GM18907 (cell line): ENCODE measurements around the gene BRSK1.
A peak's percentile ranks its signal among the peaks of the same experiment; 100 is the strongest.

Experiments used
- ATAC-seq: cut with Tn5 transposase; IDR thresholded peaks from one replicate; pipeline ENCODE4 v1.9.1; 2021; ENCODE audit warnings: mild to moderate bottlenecking, moderate library complexity; ENCODE audit not compliant: unreplicated experiment

The BRSK1 gene

GRCh38 chr19:55273978-55274707 is 9.7 kb upstream of the BRSK1 start:
- no peak for ATAC-seq

GRCh38 chr19:55275851-55276719 is 7.7 kb upstream of the BRSK1 start:
- peak; percentile 54 for ATAC-seq

- peak; percentile 15 for ATAC-seq
Observed at GRCh38 chr19:55276720-55277430, 6.9 kb upstream of the BRSK1 start.

- no peak for ATAC-seq
Observed at GRCh38 chr19:55277494-55277893, 6.3 kb upstream of the BRSK1 start.

GRCh38 chr19:55278391-55279135 is 5.2 kb upstream of the BRSK1 start:
- ATAC-seq, result no peak

- no peak for ATAC-seq
Observed at GRCh38 chr19:55279340-55279739, 4.5 kb upstream of the BRSK1 start.

- ATAC-seq, result peak; percentile 70
Observed at GRCh38 chr19:55279770-55280643, 3.8 kb upstream of the BRSK1 start, which contains the start of gene HSPBP1. Gene HSPBP1, minus strand, starts transcription at chr19:55280110. Its CDS starts 502 bp downstream, at chr19:55279608.

GRCh38 chr19:55284405-55285058 is 735 bp downstream of the BRSK1 start:
- ATAC-seq, result no peak

- ATAC-seq, result no peak
Observed at GRCh38 chr19:55285229-55285890, 1.6 kb downstream of the BRSK1 start.

- no peak for ATAC-seq
Observed at GRCh38 chr19:55287361-55288079, 3.7 kb downstream of the BRSK1 start.

GRCh38 chr19:55289117-55289796 is 5.5 kb downstream of the BRSK1 start:
- ATAC-seq, result no peak

- ATAC-seq, result no peak
Observed at GRCh38 chr19:55297267-55297666, 13.5 kb downstream of the BRSK1 start.

GRCh38 chr19:55299991-55300390 is 16.2 kb downstream of the BRSK1 start:
- no peak for ATAC-seq

- no peak for ATAC-seq
Observed at GRCh38 chr19:55300886-55301458, 17.2 kb downstream of the BRSK1 start.

GRCh38 chr19:55301459-55302317 is 17.9 kb downstream of the BRSK1 start:
- ATAC-seq, result peak; percentile 70

- ATAC-seq, result no peak
Observed at GRCh38 chr19:55302318-55302703, 18.5 kb downstream of the BRSK1 start.
